Pancreas (tissue), 10 donors: ENCODE data around the gene CRYBG3. TPM values are rescaled to one million over a fixed set of nuclear protein-coding genes. Genes with fewer than 3 reads are reported as not detected.

ENCODE experiments used
- ATAC-seq, 4 donors: fragments of 200-7000 bp; cut with Tn5 transposase; one replicate each; pipeline versions ENCODE4 v1.8.0 to v1.9.1; 2020; ENCODE audit warnings: mild to moderate bottlenecking in 4 of 4, moderate library complexity in 4 of 4
- DNase-seq, 6 donors: peaks; one replicate each; pipeline ENCODE4 v3.0.0-alpha.2; 2020
- FAIRE-seq: peaks from 2 replicates; lab custom pipeline; 2012; peaks lifted over from hg19 to GRCh38; lab: Jason Lieb, UNC
- H3K27ac ChIP-seq, 4 donors: fragments of 200-600 bp; sonication (generic); 1 replicate in 3 of 4; 2 replicates in 1 of 4; pipeline versions ENCODE4 v1.5.0 to v1.8.0; 2020
- H3K27me3 ChIP-seq, 4 donors: fragments of 200-600 bp; one replicate each; pipeline ENCODE4 v1.8.0; 2021
- H3K36me3 ChIP-seq, 3 donors: fragments of 200-600 bp; sonication (generic) in 1 of 3; one replicate each; pipeline versions ENCODE4 v1.5.0 to v1.8.0; 2020 to 2021
- H3K4me1 ChIP-seq, 3 donors: fragments of 200-600 bp; one replicate each; pipeline ENCODE4 v1.8.0; 2021
- H3K4me3 ChIP-seq, 4 donors: fragments of 200-600 bp; sonication (generic) in 2 of 4; one replicate each; pipeline versions ENCODE4 v1.5.0 to v1.8.0; 2020 to 2021
- H3K9me3 ChIP-seq, 4 donors: fragments of 200-600 bp; one replicate each; pipeline ENCODE4 v1.8.0; 2021
- CTCF ChIP-seq, 4 donors: fragments of 200-600 bp; sonication (generic) in 3 of 4; IDR thresholded peaks; one replicate each; pipeline versions ENCODE4 v1.5.0 to v1.8.0; 2021; ENCODE audit warnings: antibody characterized with exemption in 4 of 4
- WGBS, 2 donors: extraction: QIAGEN DNeasy Blood & Tissue Kit; methylation state at CpG; one replicate each; pipeline ENCODE4 v1.1.7; 2013; 5-methylcytosine and 5-hydroxymethylcytosine counted together
- intact Hi-C, 3 donors: fragments of 100-400 bp; cut with DNase I; formaldehyde crosslinking; loops; one replicate each; pipeline versions ENCODE4 v1.11.1 to v1.14.2; 2022
- polyA plus RNA-seq, 2 donors: library from polyadenylated mRNA; stranded (reverse); fragments of 200-250 nt; gene quantifications; one replicate each; pipeline ENCODE4 v1.2.3, GENCODE V29; 2013
- total RNA-seq, 6 donors: library from RNA; stranded (reverse); fragmentation: NEBNext Ultra II Directional in 4 of 6; extraction: Animal tissue kit (Norgen Biotek cat#: 25700) in 4 of 6; gene quantifications; one replicate each; pipeline versions ENCODE4 v1.2.1 to v1.2.4, GENCODE V29; 2021 to 2023
- donor health status: healthy with polysubstance abuse.
- donor health status: DM: no; HTN: no; CAD: no; lungs with moderate emphysema.
- donor health status: DM: no; HTN: no; CAD: no.
- donor health status: control.
- donor health status: control.
- donor health status: Bipolar disorder and iron deficiency.
- donor health status: DM: yes; HTN: yes; CAD: no.
- donor health status: DM: no; HTN: no; CAD: no.
- donor health status: DM: no; HTN: no; CAD: no.
- donor health status: DM: yes; HTN: yes; CAD: no.

CRYBG3 gene
- total and polyA plus RNA-seq, 8 donors = 3.1 to 15.2 (median 10.2) TPM

GRCh38 chr3:97979610-97980009 lies 157.8 kb downstream of the CRYBG3 start:
- WGBS, 2 donors = 84 to 85% methylated on average over 3 of the region's 3 CpGs
- no peaks in the 10 kb centered on the region for H3K9me3 ChIP-seq
- H3K36me3 ChIP-seq = no peaks in the 10 kb centered on the region
- ATAC-seq (no peak), FAIRE-seq (no peak), DNase-seq (no peak)
- no peak overlapping the region for H3K4me3 ChIP-seq
- H3K27me3 ChIP-seq = no peaks in the 10 kb centered on the region
- TF ChIP-seq CTCF (IDR thresholded peaks at IDR 0.05) = no peak
- H3K4me1 ChIP-seq = no peaks in the 10 kb centered on the region
- intact Hi-C loops = no loop called here
- H3K27ac ChIP-seq = no peak overlapping the region

- no peaks in the 10 kb centered on the region for H3K27me3 ChIP-seq
- no peak for FAIRE-seq
- no peak for DNase-seq
- H3K4me3 ChIP-seq = no peak overlapping the region
- H3K36me3 ChIP-seq = no peaks in the 10 kb centered on the region
- H3K4me1 ChIP-seq = no peaks in the 10 kb centered on the region
- peak in 2 of 4 donors; percentile 73 to 74 for ATAC-seq
- no peak overlapping the region for H3K27ac ChIP-seq
- intact Hi-C loops = no loop called here
- 63 to 84% methylated on average over 3 of the region's 3 CpGs for WGBS, 2 donors
- no peak for TF ChIP-seq CTCF (IDR thresholded peaks at IDR 0.05)
- H3K9me3 ChIP-seq = no peaks in the 10 kb centered on the region
Observed at GRCh38 chr3:97981886-97982285, 160.1 kb downstream of the CRYBG3 start.

GRCh38 chr3:97983933-97984491 lies 162.2 kb downstream of the CRYBG3 start:
- no peak for TF ChIP-seq CTCF (IDR thresholded peaks at IDR 0.05)
- FAIRE-seq (no peak), DNase-seq (no peak), ATAC-seq (no peak)
- 67 to 79% methylated on average over 2 of the region's 2 CpGs for WGBS, 2 donors
- no peaks in the 10 kb centered on the region for H3K27me3 ChIP-seq
- no peak overlapping the region for H3K4me3 ChIP-seq
- no peaks in the 10 kb centered on the region for H3K36me3 ChIP-seq
- intact Hi-C loops = no loop called here
- no peak overlapping the region for H3K27ac ChIP-seq
- H3K9me3 ChIP-seq = no peaks in the 10 kb centered on the region
- no peaks in the 10 kb centered on the region for H3K4me1 ChIP-seq

- H3K27me3 ChIP-seq = no peaks in the 10 kb centered on the region
- no peaks in the 10 kb centered on the region for H3K4me1 ChIP-seq
- no peak overlapping the region for H3K27ac ChIP-seq
- DNase-seq (no peak), ATAC-seq (no peak), FAIRE-seq (no peak)
- TF ChIP-seq CTCF (IDR thresholded peaks at IDR 0.05) = no peak
- H3K36me3 ChIP-seq = no peaks in the 10 kb centered on the region
- H3K9me3 ChIP-seq = no peaks in the 10 kb centered on the region
- intact Hi-C loops = no loop called here
- WGBS, 2 donors = 77 to 85% methylated on average over 2 of the region's 2 CpGs
- no peak overlapping the region for H3K4me3 ChIP-seq
Observed at GRCh38 chr3:97987306-97987705, 165.5 kb downstream of the CRYBG3 start.

GRCh38 chr3:97988784-97989568 lies 167.2 kb downstream of the CRYBG3 start:
- intact Hi-C loops = no loop called here
- Histone ChIP-seq H3K27ac (no peak overlapping the region), H3K27me3 (no peaks in the 10 kb centered on the region), H3K36me3 (no peaks in the 10 kb centered on the region), H3K9me3 (no peaks in the 10 kb centered on the region), H3K4me3 (no peak overlapping the region), H3K4me1 (peaks cover 0 to 2% (median 0%) of the 10 kb centered on the region in 3 donors)
- 98 to 99% methylated on average over 3 of the region's 3 CpGs for WGBS, 2 donors
- no peak for ATAC-seq
- no peak for DNase-seq
- no peak for TF ChIP-seq CTCF (IDR thresholded peaks at IDR 0.05)
- FAIRE-seq = no peak
